Smooth muscle cell (in vitro differentiated cells): ENCODE data around the gene PKIG. TPM values are rescaled to one million over a fixed set of nuclear protein-coding genes. Genes with fewer than 3 reads are reported as not detected.

Source experiments
- DNase-seq: peaks from one replicate; lab custom pipeline; 2025; ENCODE audit not compliant: unreplicated experiment; lab: John Stamatoyannopoulos, UW
- H2AFZ ChIP-seq: fragments of 200-600 bp; sonication (generic); 2 replicates; pipeline ENCODE4 v1.6.0; 2016; ENCODE audit warnings: antibody characterized with exemption, low read depth, mild to moderate bottlenecking
- H3F3A ChIP-seq: fragments of 200-600 bp; sonication (generic); 2 replicates; pipeline ENCODE4 v1.6.0; 2017; ENCODE audit warnings: antibody characterized with exemption, low read depth
- H3K27ac ChIP-seq: fragments of 200-600 bp; sonication (generic); 2 replicates; pipeline ENCODE4 v1.5.1; 2016; ENCODE audit warnings: low read depth, mild to moderate bottlenecking
- H3K27me3 ChIP-seq: fragments of 200-600 bp; sonication (generic); 2 replicates; pipeline ENCODE4 v1.6.1; 2016; ENCODE audit warnings: low read depth, mild to moderate bottlenecking
- H3K36me3 ChIP-seq: fragments of 200-600 bp; sonication (generic); 2 replicates; pipeline ENCODE4 v1.5.1; 2016; ENCODE audit warnings: low read depth
- H3K4me1 ChIP-seq: fragments of 200-600 bp; sonication (generic); 2 replicates; pipeline ENCODE4 v1.5.1; 2016; ENCODE audit warnings: low read depth
- H3K4me2 ChIP-seq: fragments of 200-600 bp; sonication (generic); 2 replicates; pipeline ENCODE4 v1.6.0; 2016; ENCODE audit warnings: mild to moderate bottlenecking
- H3K4me3 ChIP-seq: fragments of 200-600 bp; sonication (generic); 2 replicates; pipeline ENCODE4 v1.5.1; 2016; ENCODE audit warnings: mild to moderate bottlenecking
- H3K79me2 ChIP-seq: fragments of 200-600 bp; sonication (generic); 2 replicates; pipeline ENCODE4 v1.6.0; 2016; ENCODE audit warnings: low read depth, mild to moderate bottlenecking
- H3K9ac ChIP-seq: fragments of 200-600 bp; sonication (generic); 2 replicates; pipeline ENCODE4 v1.6.0; 2016; ENCODE audit warnings: low read depth
- H3K9me3 ChIP-seq: fragments of 200-600 bp; sonication (generic); replicated peaks from 2 replicates; pipeline ENCODE4 v1.5.1; 2016; ENCODE audit warnings: low read depth
- H4K20me1 ChIP-seq: fragments of 200-600 bp; sonication (generic); 2 replicates; pipeline ENCODE4 v1.6.0; 2016; ENCODE audit warnings: low read depth
- WGBS: methylation state at CpG from one replicate; pipeline ENCODE4 v1.1.7; 2016; ENCODE audit warnings: low lambda C conversion rate; 5-methylcytosine and 5-hydroxymethylcytosine counted together
- polyA plus RNA-seq: library from polyadenylated mRNA; unstranded; fragments of >200 nt; fragmentation: Nextera tagmentation; extraction: Ambion mirVana; gene quantifications from 2 replicates; pipeline ENCODE4 v1.2.1, GENCODE V29; 2016
- total RNA-seq: library from RNA; depleted of rRNA; stranded (reverse); fragments of >200 nt; gene quantifications from 2 replicates; pipeline ENCODE4 v1.2.3, GENCODE V29; 2014
- TF ChIP-seq, protein P1 (sequence below): fragments of 200-600 bp; sonication (generic); IDR thresholded peaks from 2 replicates; pipeline ENCODE4 v1.5.1; 2017; ENCODE audit warnings: borderline replicate concordance, mild to moderate bottlenecking, antibody characterized with exemption; ENCODE audit not compliant: insufficient read depth, poor library complexity, severe bottlenecking

Gene PKIG
- total and polyA plus RNA-seq, 2 experiments from 2014 or later: 68.9 to 86.1 TPM

DNA sequence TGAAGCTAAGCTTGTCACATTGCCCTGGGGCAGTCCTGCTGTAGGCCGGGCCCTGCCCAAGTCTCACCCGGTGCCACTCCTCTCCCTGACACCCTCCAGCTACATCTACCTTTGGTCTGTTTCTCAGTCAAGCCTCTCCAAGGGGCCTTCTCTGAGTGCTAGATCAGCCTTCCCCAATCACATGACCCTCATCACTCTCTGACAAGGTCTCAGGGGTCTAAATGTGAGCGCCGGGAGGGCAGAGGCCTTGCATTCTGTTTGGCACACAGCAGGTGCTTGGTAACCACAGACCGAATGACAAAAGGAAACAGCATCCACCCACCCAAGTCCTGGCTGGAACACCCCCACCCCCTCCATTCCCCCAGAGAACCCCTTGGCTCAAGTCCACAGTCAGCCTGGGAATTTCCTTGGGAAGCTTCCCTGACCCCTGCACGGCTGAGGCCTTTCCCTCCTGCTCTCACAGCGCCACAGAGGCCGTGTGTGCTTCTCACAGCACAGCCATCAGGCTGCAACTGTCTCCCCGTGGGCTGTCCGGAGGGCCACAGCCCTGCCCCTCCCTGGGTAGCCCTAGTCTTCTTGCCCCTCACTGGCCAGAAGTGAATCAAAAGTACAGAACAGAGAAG lies 32.9 kb downstream of the PKIG start:
- H4K20me1 ChIP-seq: no peaks in the 10 kb centered on the region
- H3K36me3 ChIP-seq: no peaks in the 10 kb centered on the region
- H2AFZ ChIP-seq: no peak overlapping the region
- peaks cover 19% of the 10 kb centered on the region for H3K79me2 ChIP-seq
- no peak overlapping the region for H3K27ac ChIP-seq
- H3K4me1 ChIP-seq: no peaks in the 10 kb centered on the region
- H3K9ac ChIP-seq: no peak overlapping the region
- H3K4me2 ChIP-seq: no peak overlapping the region
- no peak overlapping the region for H3K4me3 ChIP-seq
- 86% methylated on average over 10 of the region's 10 CpGs for WGBS
- no peaks in the 10 kb centered on the region for H3K9me3 ChIP-seq
- no peaks in the 10 kb centered on the region for H3K27me3 ChIP-seq
- TF ChIP-seq, protein P1, sequence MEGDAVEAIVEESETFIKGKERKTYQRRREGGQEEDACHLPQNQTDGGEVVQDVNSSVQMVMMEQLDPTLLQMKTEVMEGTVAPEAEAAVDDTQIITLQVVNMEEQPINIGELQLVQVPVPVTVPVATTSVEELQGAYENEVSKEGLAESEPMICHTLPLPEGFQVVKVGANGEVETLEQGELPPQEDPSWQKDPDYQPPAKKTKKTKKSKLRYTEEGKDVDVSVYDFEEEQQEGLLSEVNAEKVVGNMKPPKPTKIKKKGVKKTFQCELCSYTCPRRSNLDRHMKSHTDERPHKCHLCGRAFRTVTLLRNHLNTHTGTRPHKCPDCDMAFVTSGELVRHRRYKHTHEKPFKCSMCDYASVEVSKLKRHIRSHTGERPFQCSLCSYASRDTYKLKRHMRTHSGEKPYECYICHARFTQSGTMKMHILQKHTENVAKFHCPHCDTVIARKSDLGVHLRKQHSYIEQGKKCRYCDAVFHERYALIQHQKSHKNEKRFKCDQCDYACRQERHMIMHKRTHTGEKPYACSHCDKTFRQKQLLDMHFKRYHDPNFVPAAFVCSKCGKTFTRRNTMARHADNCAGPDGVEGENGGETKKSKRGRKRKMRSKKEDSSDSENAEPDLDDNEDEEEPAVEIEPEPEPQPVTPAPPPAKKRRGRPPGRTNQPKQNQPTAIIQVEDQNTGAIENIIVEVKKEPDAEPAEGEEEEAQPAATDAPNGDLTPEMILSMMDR: no peak
- peaks cover 7% of the 10 kb centered on the region for H3F3A ChIP-seq
- DNase-seq: no peak

DNA sequence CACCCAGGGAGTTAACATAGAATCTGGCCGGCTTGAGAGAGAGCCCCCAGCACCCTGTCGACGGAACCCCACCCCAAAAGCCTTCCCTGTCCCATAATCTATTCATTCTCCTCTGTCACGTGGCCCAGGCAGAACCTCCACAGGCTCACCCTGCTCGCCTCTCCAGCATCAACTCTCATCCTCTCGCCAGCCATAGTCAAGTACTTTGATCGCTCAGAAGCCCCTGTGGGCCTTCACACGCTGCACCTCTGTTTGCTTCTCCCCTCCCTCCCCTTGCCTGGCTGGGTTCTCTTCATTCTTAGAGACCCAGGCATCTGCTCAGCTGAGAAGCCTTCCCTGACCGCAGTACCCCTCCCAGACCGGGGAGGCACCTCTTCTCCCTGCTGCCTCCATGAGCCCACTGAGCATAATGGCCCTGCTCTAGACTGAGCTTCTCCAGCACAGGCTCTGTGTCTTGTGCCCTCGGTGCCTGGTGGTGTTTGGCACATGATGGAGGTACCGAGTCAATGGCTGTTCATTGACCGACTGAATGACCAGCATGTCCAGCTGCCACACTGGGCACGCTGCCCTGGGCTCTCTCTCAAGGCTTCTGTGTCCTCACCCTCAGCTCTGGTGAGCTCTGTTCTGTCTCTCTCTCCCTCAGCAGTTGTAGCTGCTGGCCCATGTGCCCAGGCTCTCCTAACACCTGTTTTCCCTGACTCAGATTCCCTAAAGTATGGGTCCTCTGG lies 33.7 kb downstream of the PKIG start:
- H4K20me1 ChIP-seq: no peaks in the 10 kb centered on the region
- no peak overlapping the region for H3K4me3 ChIP-seq
- no peaks in the 10 kb centered on the region for H3K9me3 ChIP-seq
- H2AFZ ChIP-seq: no peak overlapping the region
- peaks cover 13% of the 10 kb centered on the region for H3K79me2 ChIP-seq
- H3F3A ChIP-seq: peaks cover 7% of the 10 kb centered on the region
- no peak overlapping the region for H3K27ac ChIP-seq
- WGBS: 95% methylated on average over 12 of the region's 14 CpGs
- H3K4me1 ChIP-seq: no peaks in the 10 kb centered on the region
- TF ChIP-seq, protein P1: no peak
- H3K9ac ChIP-seq: no peak overlapping the region
- H3K36me3 ChIP-seq: no peaks in the 10 kb centered on the region
- DNase-seq: no peak
- H3K4me2 ChIP-seq: no peak overlapping the region
- no peaks in the 10 kb centered on the region for H3K27me3 ChIP-seq

DNA sequence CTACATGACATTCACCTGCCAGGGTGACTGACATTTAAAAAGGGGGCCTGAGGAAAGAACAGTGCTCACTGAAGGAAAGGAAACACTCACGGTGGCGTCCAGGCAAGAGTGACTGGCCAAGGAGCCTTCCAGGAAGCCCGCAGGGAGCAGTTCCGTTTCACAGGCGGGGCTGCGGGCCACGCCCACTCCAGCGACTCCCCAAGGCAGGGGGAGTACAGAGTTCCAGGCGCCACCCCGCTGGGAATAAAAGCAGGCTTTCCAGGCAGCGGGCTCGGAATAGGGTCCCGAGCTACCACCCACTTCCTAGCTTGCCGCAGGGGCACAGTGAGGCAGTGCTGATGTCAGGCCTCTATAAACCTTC lies 34.2 kb downstream of the PKIG start:
- no peaks in the 10 kb centered on the region for H3K27me3 ChIP-seq
- no peak overlapping the region for H3K27ac ChIP-seq
- peaks cover 7% of the 10 kb centered on the region for H3F3A ChIP-seq
- H3K9ac ChIP-seq: no peak overlapping the region
- H4K20me1 ChIP-seq: no peaks in the 10 kb centered on the region
- 71% methylated on average over 14 of the region's 14 CpGs for WGBS
- no peak for DNase-seq
- no peak overlapping the region for H3K4me3 ChIP-seq
- H3K4me1 ChIP-seq: no peaks in the 10 kb centered on the region
- TF ChIP-seq, protein P1: no peak
- H3K4me2 ChIP-seq: no peak overlapping the region
- no peaks in the 10 kb centered on the region for H3K36me3 ChIP-seq
- no peak overlapping the region for H2AFZ ChIP-seq
- peaks cover 7% of the 10 kb centered on the region for H3K79me2 ChIP-seq
- no peaks in the 10 kb centered on the region for H3K9me3 ChIP-seq

DNA sequence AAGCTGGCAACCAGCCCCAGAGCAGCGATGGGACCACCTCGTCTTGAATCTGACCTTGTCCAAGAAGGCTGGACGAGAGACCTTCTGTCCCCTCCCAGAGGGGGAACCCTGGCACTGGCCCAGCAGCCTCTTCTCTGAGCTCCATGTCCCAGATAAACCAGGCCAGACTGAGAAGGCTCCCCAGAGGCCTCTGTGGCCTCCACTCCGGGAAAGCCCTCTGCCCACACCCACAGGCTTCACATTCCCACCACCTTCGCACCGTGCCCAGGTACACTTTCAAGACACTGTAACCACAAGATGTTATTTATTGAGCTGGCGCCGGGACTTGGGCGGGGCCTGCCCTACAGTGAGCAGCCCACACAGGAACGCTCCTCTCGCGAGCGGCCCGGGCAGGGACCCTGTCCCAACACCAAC lies 35.9 kb downstream of the PKIG start:
- Histone ChIP-seq H3F3A (peaks cover 7% of the 10 kb centered on the region), H3K36me3 (no peaks in the 10 kb centered on the region), H4K20me1 (no peaks in the 10 kb centered on the region), H2AFZ (no peak overlapping the region), H3K4me3 (no peak overlapping the region), H3K79me2 (no peaks in the 10 kb centered on the region), H3K27ac (no peak overlapping the region), H3K4me1 (no peaks in the 10 kb centered on the region), H3K9me3 (no peaks in the 10 kb centered on the region), H3K27me3 (no peaks in the 10 kb centered on the region), H3K9ac (no peak overlapping the region), H3K4me2 (no peak overlapping the region)
- no peak for DNase-seq
- TF ChIP-seq, protein P1: no peak
- 84% methylated on average over 14 of the region's 14 CpGs for WGBS
